Retinal pigment epithelial cell (primary cell): ENCODE measurements around the gene PRR7.

Source experiments
- DNase-seq: peaks from one replicate; pipeline ENCODE4 v3.0.0-alpha.2; 2010; ENCODE audit warnings: low read depth
- H3K4me3 ChIP-seq: 2 replicates; pipeline ENCODE4 v1.5.1; 2011; ENCODE audit warnings: mild to moderate bottlenecking, low read length, control low read depth, moderate library complexity
- TF ChIP-seq, protein P1 (sequence below): conservative IDR thresholded peaks from 2 replicates; pipeline ENCODE4 v1.5.1; 2011; ENCODE audit warnings: low read depth, low read length, control low read depth, inconsistent platforms

Gene PRR7

DNA sequence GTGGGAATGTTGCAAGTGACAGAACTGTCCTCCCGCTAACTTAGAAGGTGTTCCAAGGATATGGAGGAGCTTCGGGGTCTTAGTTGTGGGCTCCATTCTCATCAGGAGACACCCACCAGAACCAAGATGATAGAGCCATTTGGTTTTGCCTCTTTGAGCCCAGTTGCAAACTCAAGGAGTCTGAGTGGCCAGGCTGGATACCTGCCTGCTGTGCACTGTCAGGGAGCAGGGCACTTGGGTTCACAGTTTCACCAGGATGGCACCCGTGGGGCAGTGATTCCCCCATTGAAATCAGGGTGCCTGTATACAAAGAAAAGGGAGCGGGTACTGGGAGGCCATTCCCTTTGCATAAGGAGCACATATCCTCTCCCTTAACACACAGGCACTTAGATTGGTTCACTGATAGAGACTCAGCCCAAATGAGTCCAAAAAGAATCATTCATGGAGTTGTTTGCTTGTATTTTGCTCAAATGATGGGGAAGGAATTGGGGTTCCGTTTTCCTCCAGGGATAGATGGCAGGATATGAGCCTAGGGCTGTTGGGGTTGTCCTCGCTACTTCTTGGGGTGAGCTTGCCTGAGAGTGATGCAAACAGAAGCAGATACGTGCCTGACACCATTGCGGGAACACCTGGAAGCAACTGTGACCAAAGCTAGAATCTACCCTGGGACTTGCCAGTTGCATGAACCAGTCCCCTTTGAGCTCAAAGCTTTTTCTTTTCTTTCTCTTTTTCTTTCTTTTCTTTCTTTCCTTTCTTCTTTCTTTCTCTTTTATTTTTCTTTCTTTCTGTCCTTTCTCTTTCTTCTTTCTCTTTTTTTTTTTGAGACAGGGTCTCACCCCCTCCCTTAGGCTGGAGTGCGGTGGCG is 1.3 kb upstream of the PRR7 start:
- TF ChIP-seq, protein P1, sequence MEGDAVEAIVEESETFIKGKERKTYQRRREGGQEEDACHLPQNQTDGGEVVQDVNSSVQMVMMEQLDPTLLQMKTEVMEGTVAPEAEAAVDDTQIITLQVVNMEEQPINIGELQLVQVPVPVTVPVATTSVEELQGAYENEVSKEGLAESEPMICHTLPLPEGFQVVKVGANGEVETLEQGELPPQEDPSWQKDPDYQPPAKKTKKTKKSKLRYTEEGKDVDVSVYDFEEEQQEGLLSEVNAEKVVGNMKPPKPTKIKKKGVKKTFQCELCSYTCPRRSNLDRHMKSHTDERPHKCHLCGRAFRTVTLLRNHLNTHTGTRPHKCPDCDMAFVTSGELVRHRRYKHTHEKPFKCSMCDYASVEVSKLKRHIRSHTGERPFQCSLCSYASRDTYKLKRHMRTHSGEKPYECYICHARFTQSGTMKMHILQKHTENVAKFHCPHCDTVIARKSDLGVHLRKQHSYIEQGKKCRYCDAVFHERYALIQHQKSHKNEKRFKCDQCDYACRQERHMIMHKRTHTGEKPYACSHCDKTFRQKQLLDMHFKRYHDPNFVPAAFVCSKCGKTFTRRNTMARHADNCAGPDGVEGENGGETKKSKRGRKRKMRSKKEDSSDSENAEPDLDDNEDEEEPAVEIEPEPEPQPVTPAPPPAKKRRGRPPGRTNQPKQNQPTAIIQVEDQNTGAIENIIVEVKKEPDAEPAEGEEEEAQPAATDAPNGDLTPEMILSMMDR = no peak
- no peak overlapping the region for H3K4me3 ChIP-seq
- DNase-seq = no peak

DNA sequence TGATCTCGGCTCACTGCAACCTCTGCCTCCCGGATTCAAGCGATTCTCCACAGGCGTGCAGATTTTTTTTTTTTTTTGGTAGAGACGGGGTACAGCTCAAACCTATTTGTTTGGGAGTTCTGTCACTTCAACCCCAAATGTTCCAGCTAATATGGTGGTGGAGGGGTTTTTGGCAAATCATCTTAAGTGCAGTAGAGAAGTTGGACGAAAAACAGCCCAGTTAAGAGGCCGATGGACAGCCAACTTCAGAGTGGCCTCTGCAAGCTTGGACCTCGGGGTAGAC is 756 bp upstream of the PRR7 start:
- TF ChIP-seq, protein P1 = no peak
- no peak for DNase-seq
- H3K4me3 ChIP-seq = peak overlapping the region; percentile 67

DNA sequence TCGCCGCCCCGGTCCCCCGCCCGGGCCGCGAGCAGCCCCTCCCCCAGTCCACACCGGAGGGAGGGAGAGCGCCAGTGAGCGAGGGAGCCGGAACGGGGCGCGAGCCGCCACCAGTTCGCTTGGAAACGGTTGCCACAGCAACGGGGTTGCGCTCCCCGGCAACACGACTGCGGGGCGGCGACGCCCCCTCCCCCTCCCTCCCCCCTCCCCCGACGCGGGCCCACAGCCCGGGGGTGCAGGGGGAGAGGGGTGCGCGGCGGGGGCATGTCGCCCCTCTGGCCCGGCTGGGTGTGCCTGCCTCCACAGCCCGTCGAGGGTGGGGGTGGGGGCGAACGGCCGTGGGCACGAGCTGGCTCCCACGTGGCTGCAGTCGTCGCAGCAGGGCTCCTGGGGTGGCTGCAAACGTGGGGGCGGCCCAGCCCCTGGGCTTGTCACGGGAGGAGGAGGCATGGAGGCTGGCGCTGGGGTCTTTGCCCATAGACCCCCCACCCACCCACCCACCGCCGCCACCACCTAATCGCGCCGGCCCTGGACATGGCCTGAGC is 524 bp downstream of the PRR7 start:
- DNase-seq = no peak
- peak overlapping the region; percentile 36 for H3K4me3 ChIP-seq
- TF ChIP-seq, protein P1 = no peak

DNA sequence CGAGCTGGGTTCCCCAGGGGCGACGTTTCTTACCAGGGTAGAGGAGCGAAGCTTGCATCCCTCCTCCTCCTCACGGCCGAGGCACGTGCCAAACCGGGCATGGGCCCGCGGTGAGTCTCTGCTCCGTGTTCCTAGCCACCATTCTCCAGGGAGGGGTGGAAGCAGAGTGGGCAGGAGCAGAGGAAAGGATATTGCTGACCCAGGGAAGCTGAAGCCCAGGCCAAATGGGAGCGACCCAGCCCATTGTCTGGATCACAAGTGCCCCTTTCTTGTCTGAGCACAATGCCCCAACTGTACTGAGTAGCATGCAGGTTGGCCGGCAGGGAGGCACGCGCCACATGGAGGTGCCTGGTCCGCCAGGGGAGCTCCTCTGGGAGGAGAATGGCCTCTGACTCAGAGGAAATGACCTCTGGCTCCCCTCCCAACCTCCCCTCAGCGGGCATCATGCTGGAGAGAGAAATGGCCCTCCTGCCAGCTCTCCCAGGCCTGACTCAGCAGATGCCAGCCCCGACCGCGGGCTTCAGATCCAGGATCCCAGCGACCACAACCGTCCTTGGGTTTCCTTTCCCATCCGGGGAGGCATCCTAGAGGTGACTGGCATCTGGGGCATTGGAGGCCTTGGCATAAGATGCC is 1.1 kb downstream of the PRR7 start:
- TF ChIP-seq, protein P1 = peak; percentile 6
- peak; percentile 85 for DNase-seq
- H3K4me3 ChIP-seq = peak overlapping the region; percentile 36

DNA sequence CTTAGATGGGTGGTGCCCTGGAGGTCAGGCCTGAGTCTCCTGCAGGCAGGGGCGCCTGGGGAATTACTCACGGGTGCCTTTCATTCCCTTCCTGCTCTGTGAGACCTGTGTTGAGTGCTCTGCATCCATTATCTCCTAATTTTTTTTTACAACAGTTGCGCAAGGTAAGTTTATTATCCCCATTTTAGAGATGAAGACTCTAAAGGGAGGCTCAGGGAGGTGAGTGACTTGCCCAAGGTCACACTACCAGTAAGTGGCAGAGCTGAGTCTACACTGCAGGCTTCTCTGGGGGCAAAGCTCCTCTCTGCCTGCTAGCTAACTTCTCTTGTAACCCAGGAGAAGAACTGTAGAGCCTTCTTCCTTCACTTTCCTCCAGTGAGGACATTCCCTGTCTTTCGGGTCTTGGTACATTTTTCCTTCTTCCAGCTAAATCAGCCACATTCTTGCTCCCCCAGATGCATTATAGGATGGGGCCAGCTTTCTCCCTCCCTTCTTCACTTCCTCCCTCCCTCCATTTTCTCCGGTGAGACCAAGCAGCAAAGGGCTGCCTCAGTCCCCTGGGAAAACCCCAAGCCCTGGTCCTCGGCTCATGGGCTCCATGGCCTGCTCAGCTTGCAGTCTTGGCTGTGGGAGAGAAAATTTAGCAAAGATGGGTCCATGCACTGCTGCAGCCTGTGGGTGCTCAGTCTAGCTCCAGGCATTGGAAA is 1.8 kb downstream of the PRR7 start:
- no peak for DNase-seq
- peak overlapping the region; percentile 36 for H3K4me3 ChIP-seq
- TF ChIP-seq, protein P1 = no peak

DNA sequence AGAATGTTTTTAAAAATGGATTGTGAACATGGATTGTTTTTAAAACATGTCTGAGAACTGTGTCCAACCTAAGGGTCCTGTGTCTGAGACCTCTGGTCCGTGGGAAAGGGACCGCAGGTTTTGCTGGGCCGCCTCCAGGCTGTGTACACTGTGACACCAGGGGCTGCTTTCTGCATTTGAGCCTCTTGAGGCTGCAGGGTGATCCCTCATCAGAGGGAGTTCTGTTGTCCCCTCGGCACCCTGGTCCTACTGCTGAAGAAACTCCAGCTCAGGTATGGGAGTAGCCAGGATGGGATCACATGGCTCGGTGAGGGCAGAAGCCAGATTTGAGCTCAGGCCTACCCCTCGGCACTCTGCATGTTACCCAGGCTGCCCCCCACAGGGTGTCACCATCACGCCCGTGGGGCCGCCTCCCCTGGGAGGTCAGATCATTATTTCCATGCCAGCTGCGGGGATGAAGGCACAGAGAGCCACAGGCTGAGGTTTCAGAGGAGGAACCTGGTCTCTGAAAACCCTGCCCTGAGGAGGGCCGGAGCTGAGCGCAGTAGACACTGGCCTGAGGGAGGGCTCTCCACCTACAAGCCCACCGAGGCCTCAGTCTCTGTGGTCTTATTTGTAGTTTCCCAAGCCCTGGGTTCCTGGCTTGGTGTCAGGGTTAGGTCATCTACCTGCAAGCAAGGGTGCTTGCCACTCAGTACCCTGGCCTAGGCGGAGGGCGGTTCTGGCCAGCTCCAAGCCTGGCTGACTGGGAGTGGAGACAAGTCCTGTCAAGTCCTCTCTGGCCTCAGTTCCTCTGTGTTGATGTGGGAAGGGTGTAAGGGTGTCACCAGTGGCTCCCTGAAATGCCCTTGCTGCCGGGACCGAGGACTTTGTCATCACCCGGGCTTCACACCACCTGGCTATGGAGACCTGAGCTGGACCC is 2.8 kb downstream of the PRR7 start:
- TF ChIP-seq, protein P1 = no peak
- H3K4me3 ChIP-seq = no peak overlapping the region
- no peak for DNase-seq
